Measurements from ENCODE around the gene BCLAF1. TPM values are rescaled to one million over a fixed set of nuclear protein-coding genes. Genes with fewer than 3 reads are reported as not detected.

BCLAF1 gene, protein sequence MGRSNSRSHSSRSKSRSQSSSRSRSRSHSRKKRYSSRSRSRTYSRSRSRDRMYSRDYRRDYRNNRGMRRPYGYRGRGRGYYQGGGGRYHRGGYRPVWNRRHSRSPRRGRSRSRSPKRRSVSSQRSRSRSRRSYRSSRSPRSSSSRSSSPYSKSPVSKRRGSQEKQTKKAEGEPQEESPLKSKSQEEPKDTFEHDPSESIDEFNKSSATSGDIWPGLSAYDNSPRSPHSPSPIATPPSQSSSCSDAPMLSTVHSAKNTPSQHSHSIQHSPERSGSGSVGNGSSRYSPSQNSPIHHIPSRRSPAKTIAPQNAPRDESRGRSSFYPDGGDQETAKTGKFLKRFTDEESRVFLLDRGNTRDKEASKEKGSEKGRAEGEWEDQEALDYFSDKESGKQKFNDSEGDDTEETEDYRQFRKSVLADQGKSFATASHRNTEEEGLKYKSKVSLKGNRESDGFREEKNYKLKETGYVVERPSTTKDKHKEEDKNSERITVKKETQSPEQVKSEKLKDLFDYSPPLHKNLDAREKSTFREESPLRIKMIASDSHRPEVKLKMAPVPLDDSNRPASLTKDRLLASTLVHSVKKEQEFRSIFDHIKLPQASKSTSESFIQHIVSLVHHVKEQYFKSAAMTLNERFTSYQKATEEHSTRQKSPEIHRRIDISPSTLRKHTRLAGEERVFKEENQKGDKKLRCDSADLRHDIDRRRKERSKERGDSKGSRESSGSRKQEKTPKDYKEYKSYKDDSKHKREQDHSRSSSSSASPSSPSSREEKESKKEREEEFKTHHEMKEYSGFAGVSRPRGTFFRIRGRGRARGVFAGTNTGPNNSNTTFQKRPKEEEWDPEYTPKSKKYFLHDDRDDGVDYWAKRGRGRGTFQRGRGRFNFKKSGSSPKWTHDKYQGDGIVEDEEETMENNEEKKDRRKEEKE
- 70.8 and 108 TPM in 2 replicates for total RNA-seq

GRCh38 chr6:136289579-136290409, at the start of gene BCLAF1:
Gene BCLAF1, minus strand, starts transcription at chr6:136289846. Its CDS starts 9,980 bp downstream, at chr6:136279866.

DNA sequence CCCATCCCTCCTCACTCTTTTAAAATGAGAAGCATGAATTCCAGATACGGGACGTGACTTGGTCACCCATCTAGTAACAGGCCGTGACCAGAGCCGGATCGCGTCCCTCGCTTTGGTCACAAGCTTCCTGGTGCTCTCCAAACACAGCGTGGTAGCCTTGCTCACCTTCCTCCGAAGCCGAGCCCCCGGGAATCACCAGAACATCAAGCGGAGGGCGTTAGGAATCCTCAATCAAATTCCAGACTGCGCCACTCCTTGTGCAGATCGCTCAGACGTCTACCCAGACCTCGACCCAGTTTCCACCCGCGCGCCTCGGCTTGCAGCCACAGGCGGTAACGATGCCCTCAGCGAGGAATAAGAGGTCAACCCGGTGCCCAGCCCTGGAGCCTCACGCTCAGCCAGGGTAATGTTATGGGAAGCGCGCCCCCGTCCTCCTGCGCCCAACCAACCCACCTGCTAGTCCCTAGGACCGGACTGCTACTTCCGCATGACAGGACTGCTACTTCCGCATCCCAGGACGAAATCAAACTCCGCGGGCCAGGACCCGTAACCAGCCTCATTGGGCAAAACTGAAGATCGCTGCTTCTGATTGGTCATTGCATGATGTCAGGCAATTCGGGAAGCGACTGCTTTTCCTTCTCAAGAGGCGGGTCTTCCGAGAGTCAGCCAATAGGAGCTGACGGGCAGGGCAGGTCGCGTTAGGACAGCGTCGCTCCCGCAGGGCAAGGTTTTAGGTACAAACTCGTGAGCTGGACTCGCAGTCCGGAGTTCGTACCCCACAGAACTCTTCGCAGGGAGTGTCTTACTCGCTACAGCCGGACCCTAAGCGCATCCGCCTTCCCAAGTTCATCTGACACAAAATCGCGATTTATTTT, 39.6 kb downstream of the BCLAF1 start, which contains the start of gene MTFR2:
Gene MTFR2 (minus strand): TSS at position 501 of the 875 bp plus-strand sequence. CDS start 1,212 bp downstream, outside the sequence.

Other genes starting within 250 kb of the BCLAF1 start
- gene MTFR2, start 39.5 kb downstream of the BCLAF1 start, total RNA-seq = 0.85 and 6.5 TPM in 2 replicates

Measured in regular cardiac myocyte (primary cell).